ENCODE measurements around the gene MILR1.
"Not testable (repeated sequence)": the region's sequence is repeated elsewhere in the genome, so short reads cannot be mapped to it uniquely, and the experiment has no call there.

Gene MILR1, protein sequence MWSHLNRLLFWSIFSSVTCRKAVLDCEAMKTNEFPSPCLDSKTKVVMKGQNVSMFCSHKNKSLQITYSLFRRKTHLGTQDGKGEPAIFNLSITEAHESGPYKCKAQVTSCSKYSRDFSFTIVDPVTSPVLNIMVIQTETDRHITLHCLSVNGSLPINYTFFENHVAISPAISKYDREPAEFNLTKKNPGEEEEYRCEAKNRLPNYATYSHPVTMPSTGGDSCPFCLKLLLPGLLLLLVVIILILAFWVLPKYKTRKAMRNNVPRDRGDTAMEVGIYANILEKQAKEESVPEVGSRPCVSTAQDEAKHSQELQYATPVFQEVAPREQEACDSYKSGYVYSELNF

DNA sequence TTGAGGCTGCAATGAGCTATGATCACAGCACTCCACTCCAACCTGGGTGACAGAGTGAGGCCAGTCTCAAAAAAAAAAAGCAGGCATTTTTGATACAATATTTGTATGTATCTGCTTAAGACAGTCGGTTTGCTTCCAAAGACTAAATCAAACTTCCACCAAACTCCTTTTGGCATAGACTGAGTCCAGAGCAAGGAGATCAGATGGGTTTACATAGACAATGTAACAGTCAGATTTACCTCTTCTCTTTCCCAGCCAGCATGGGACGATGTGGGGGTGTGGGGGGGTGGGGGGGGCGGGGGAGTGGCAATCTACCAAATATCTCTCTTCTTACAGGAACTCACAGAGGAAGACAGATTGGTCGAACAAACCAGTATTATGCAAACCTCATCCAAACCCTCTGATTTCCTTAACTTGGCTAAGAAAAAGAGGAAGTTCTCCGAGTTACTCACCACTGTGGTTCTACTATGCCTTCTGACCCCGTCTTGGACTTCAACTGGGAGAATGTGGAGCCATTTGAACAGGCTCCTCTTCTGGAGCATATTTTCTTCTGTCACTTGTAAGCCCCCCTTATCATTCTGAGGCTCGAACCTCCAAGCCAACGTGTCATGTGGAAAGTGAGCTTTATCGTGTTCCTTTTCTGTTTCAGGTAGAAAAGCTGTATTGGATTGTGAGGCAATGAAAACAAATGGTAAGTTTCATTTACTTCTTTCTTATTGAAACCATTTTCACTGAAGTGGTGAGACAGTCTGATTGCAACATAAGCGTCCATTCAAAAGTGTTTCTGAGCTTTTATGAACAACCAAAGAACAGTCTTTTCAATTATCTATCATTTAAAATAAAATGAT is at the start of gene MILR1:
MILR1 (plus strand) TSS at position 451 of the 848 bp plus-strand sequence; CDS start at position 505, 54 bp downstream.
- DNase-seq: no peak

DNA sequence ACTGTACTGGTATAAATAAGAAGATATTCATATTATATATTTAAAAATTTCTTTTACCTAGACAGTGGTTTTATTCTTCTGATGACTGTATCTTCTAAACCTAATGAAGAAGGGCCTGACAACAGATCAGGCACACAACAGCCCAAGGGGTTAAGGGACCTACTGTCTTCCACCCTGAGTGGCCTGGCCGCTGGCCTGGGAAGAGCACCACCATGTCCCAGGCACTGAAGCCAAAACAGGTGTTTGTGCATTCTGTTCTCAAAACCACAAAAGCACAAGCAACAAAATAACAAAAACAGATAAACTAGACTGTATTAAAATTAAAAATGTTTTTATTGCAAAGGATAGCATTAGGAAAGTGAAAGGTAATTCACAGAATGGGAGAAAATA is 49.2 kb upstream of the MILR1 start:
- DNase-seq: no peak

DNA sequence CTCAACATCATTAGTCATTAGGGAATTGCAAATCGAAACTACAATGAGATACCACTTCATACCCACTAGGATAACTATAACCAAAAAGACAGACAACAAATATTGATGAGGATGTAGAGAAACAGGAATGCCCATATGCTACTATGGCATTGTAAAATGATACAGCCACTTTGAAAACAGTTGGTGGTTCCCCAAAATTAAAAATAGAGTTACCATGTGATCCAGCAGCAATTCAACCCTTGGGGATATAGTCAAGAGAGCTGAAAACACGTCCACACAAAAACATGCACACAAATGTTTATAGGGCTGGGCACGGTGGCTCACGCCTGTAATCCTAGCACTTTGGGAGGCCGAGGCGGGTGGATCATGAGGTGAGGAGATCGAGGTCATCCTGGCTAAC is 48.3 kb upstream of the MILR1 start:
- DNase-seq: no peak

DNA sequence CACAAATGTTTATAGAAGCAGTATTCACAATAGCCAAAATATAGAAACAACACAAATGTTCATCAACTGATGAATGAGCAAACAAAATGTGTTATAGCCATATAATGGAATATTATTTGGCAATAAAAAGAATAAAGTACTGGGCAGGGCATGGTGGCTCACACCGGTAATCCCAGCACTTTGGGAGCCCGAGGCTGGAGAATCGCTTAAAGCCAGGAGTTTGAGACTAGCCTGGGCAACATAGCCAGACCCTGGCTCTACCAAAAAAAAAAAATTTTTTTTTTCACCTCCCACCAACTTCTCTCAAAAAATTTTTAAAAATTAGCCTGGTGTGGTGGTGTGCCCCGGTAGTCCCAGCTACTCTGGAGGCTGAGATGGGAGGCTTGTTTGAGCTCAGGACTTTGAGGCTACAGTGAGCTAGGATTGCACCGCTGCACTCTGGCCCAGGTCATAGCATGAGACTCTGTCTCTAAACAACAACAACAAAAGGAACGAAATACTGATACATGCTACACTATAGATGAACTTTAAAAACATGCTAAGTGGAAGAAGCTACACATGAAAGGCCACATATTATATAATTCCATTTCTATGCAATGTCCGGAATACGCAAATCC is 47.6 kb upstream of the MILR1 start:
- no peak for DNase-seq

DNA sequence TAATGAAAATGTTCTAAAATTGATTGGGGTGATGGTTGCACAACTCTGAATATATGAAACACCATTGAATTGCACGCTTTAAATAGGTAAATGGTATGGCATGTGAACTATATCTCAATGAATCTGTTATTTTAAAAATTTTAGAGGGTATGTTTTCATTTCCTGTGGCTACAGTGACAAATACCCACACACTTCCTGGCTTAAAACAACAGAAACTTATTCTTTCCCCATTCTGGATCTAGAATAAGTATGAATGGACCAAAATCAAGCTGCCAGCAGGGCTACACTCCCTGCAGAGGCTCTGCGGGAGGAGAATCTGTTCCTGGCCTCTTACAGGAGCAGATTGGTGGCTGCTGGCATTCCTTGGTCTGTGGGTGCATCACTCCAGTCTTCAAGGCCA is 47.0 kb upstream of the MILR1 start:
- no peak for DNase-seq

DNA sequence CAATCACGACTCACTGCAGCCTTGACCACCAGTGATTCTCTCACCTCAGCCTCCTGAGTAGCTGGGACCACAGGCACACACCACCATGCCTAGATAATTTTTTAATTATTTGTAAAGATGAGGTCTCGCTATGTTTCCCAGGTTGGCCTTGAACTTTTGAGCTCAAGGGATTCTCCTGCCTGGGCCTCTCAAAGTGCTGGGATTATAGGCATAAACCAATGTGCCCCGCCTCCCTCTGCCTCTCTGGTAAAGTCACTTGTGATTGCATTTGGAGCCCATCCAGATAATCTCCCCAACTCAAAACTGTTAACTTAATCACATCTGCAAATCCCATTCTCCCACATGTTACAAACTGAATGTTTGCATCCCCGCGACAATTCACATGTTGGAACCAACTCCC is 46.4 kb upstream of the MILR1 start:
- no peak for DNase-seq

DNA sequence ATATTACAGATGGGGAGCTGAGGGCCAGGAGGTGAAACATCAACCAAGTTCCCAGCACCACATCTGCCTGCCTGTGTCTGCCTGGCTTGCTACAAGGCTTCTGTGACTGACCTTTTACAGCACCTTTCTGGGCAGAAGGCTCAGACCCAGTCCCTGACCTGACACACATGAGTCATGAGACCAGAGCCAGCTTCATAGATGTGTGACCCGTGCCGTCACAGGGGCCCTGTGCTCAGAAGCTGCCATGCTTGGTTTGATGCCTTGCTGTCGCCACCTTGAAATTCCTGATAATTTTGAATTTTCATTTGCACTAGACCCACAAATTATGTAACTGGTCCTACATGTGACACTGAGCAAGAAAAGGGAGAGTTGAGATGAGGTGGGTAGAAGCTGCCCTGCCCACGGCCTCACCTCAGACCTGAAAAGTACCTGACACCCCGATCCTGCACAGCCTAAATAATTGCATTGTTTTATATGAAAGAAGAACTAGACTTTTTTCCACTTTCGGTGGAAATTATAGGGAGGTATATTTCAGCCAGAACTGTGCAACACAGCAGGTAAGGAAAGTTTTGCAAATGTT is 44.9 kb upstream of the MILR1 start:
- DNase-seq: no peak

DNA sequence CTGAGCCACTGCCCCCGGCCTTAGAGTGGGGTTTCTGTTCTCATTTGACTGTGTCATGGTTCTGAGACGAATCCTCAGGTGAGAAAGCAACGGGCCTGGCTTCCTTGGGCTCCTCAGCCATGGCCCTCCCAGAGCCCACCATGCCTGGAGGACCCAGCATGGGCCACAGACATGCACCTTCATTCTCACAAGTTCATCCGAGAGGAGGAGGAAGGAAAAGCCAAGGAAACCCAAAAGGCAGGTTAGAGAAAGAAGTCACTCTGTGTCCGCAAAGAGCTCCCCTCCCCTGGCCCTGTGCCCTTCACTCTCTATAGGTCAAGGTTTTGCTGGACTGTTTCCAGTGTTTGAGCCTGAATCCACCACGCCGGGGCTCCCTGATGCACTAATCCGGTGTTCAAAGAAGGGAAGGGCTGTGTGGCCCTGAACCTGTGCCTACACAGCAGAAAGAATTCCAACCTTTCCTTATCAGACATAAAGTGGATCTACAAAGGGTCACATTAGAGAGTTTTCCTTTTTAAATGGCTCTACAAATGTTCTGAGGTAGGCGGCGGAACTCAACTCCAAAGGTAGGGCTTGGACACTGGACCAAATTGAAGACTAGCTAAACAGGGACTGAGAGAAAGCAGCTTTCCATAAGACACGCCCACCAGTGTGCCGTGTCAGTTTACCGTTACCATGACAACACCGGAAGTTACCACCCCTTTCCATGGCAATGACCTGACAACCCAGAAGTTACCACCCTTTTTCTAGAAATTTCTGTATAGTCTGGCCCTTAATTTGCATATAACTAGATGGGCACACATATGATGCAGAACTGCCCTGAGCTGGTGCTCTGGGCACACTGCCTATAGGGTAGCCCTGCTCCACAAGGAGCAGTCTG is 42.4 kb upstream of the MILR1 start:
- no peak for DNase-seq

DNA sequence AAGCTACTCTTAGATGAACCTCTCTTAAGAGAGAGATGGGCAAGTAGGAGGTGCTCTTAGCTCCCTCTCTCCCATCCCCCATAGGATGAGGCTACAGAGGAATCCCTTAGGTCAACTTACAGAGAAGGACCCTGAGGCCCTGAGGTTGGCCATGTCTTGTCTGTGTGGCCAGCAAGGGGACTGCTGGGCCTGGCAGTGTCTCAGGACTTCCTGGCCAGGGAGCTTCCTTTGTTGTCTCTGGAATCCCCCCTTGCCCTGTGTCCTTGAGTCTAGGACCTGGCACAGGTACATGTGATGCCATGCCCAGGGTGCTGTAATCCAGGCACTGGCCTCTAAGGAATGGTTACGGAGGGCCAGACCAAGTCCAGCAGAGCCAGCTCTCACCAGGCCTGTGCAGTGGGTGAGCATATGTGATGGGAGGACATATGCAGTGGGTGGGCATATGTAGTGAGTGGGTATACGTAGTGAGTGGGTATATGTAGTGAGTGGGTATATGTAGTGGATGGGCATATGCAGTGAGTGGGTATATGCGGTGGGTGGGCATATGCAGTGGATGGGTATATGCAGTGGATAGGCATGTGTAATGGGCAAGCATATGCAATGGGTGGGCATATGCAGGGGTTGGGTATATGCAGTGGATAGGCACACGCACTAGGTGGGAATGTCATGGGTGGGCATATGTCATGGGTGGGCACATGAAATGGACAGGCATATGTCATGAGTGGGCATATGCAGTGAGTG is 38.0 kb upstream of the MILR1 start:
- no peak for DNase-seq

DNA sequence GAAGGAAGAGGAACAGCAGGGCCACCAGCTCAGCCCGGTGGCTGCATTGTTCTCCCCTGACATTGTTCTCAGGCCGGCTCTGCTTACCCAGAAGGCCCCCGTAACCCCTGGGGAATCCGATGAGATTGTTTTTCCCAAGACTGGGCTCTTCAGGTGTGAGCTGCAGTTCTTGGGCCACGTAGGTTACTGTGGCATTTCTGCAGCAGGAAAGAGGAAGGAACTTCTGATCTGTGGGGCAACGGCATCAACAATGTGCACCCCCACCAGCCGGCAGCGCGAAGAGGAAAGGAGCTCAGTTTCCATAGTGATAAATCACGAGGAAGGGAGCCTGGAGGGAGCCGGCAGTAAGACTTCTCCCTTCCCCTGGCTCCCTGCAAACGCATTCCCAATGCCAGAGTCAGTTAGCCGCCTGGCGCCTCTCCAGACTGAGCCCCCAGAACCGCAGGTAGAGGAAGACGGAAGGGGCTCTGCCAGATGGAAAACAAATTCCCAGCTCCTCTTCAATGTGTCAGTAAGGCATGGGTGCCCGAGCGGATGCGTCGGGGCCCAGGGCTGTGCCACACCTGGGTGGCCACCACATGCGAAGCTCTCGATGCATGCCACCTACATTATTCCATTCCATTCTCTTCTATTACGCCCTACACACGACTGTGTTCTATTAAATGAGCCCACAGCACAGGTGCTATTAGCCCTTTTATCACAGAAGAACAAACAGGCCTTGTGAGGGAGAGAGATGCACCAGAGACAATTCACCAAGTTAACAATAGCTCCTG is 36.7 kb upstream of the MILR1 start:
- DNase-seq: no peak

DNA sequence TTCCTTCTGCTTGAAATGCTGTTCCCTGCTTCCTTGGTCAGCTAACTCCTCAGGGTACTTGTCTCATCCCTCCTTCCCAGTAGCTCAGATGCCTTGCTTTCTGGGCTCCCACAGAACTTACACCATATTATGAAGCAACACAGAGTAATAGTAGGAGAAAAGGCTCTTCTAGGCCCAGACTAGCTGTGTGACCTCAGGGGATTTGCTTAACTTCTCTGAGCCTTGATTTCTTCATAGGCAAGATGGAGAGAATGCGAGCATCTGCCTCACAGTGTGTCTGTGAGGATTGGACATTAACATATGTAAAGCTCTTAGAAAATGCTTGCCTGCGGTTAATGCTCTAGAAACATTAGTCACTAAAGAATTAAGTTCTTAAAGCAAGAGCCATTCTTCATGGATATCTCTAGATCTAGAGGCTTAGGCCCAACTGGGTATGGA is 36.0 kb upstream of the MILR1 start:
- no peak for DNase-seq

DNA sequence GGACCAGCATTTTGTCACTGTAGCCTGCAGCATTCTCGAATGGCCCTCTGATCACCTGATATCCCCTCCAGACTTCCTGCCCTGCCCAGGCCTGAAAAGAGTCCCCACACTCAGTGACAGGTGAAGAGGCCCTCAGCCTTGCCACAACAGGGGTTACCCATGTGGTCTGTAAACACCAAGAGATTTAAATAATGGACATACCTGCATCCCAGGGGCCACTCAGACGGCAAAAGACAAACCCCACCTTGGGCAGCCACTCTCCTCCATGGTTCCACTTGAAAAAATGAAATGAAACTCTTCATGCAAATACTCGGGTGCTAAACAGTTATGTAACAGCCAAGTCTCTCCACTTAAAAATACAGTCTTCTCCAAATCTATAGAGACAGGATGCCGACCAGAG is 35.4 kb upstream of the MILR1 start:
- no peak for DNase-seq

DNA sequence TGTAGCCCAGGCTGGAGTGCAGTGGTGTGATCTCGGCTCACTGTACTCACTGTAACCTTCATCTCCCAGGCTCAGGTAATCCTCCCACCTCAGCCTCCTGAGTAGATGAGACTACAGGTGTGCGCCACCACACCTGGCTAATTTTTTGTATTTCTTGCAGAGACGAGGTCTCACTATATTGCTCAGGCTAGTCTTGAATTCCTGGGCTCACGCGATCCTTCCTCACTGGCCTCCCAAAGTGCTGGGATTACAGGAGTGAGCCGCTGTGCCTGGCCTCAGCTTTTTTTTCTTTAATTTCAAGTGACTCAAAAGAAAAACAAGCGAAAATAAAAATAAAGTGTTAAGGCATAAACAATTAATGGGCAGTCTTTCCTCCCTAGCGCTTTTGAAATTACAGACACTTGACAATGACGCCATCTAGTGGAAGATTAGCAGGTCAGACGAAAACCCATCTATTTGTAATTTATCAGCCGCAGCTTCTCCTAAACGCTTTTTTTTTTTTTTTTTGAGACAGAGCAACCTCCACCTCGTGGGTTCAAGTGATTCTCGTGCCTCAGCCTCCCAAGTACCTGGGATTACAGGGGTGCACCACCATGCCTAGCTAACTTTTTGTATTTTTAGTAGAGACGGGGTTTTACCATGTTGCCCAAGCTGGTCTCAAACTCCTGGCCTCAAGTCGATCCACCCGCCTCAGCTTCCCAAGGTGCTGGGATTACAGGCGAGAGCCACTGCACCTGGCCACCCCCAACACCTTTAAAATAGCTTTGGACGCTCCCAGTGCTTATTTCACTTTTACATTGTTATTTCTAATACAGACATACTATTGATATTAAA is 30.2 kb upstream of the MILR1 start:
- no peak for DNase-seq

DNA sequence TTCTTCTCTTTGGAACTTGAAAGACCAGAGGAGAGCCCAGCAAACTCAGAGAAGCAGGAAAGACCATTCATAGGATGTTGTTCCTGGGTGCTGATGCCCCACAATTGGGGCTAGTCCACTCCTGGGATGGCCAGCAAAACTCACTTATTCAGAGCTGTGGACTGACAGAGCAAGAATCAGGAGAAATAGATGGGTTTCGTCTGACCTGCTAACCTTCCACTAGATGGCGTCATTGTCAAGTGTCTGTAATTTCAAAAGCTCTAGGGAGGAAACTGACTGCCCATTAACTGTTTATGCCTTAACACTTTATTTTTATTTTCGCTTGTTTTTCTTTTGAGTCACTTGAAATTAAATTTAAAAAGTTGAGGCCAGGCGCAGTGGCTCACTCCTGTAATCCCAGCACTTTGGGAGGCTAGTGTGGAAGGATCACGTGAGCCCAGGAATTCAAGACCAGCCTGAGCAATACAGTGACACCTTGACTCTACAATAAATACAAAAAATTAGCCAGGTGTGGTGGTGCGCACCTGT is 28.7 kb upstream of the MILR1 start:
- DNase-seq: no peak

DNA sequence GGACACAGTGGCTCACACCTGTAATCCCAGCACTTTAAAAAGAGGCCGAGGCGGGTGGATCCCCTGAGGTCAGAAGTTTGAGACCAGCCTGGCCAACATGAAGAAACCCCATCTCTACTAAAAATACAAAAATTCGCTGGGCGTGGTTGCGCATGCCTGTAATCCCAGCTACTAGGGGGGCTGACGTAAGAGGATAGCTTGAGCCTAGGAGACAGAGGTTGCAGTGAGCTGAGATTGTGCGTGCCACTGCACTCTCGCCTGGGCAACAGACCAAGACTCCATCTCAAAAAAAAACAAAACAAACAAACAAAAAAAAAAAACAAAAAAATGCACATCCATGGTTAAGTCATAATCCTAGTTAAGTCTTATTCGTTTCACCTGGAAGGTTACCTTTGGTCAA is 26.8 kb upstream of the MILR1 start:
- not testable (repeated sequence) for DNase-seq

DNA sequence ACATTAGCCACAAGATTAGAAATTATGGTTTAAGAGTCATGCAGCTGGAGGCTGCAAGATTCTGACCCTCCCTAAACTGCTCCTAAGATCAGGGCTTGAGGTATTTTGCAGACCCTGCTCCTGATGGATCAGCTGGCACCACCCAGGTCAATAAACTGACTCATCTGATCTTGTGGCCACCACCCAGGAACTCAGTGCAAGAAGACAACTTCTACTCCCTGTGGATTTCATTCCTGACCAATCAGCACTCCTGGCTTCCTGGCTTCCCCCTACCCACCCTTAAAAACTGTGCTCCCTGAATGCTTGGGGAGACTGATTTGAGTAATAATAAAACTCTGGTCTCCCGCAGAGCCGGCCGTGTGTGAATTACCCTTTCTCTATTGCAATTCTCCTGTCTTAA is 25.0 kb upstream of the MILR1 start:
- DNase-seq: no peak

DNA sequence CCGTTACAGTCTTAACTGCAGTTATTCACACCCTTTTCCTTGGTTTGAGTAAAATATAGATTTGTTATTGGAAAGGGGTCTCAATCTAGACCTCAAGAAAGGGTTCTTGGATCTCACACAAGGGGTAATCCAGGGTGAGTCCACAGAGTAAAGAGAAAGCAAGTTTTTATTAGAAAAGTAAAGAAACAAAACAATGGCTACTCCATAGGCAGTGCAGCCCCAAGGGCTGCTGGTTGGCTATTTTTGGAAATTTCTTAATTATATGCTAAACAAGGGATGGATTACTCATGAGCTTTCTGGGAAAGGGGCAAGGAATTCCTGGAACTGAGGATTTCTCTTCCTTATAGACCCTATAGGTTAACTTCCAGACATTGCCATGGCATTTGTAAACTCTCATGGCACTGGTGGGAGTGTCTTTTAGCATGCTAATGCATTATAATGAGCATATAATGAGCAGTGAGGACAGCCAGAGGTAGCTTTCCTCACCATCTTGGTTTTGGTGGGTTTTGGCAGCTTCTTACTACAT is 24.5 kb upstream of the MILR1 start:
- DNase-seq: no peak

DNA sequence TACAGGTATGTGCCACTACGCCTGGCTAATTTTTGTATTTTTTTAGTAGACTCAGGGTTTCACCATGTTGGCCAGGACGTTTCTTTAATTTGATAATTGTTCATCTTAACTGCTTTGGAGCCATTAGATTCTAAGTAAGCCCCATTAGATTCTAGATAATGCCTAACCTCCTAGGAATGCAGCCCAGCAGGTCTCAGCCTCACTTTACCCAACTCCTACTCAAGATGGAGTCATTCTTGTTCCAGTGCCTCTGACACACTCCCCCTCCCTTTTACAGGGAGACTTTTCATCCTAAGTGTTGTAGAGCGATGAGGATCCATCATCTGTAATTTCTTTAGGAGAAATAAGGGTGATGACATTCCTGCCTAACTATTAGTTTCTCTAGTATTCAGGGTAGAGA is 23.7 kb upstream of the MILR1 start:
- no peak for DNase-seq

DNA sequence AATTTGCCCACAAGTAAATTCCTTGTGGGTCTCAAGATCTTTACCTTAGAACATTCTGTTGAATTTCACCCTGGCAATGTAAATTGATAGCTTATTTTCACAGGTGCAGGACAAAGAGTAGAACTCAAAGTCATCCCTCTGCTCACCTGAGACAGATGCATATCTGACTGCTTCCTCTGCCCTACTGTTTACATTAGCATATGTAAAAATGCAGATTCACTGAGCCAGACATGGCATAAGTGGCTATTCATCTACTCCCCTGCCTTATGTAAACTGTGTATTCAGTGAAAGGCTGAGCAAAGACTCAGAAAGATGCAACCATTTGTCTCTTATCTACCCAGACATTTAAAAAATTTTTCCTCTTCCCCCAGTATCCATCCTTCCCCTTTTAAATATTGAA is 22.3 kb upstream of the MILR1 start:
- DNase-seq: no peak

Measured in stimulated activated CD4-positive, alpha-beta T cell treated with anti-CD3 and anti-CD28 coated beads, Interleukin-2, amount 100 ng/mL, for 24 hours (primary cell).